ENCODE measurements around the gene LIPE.

LIPE gene, protein sequence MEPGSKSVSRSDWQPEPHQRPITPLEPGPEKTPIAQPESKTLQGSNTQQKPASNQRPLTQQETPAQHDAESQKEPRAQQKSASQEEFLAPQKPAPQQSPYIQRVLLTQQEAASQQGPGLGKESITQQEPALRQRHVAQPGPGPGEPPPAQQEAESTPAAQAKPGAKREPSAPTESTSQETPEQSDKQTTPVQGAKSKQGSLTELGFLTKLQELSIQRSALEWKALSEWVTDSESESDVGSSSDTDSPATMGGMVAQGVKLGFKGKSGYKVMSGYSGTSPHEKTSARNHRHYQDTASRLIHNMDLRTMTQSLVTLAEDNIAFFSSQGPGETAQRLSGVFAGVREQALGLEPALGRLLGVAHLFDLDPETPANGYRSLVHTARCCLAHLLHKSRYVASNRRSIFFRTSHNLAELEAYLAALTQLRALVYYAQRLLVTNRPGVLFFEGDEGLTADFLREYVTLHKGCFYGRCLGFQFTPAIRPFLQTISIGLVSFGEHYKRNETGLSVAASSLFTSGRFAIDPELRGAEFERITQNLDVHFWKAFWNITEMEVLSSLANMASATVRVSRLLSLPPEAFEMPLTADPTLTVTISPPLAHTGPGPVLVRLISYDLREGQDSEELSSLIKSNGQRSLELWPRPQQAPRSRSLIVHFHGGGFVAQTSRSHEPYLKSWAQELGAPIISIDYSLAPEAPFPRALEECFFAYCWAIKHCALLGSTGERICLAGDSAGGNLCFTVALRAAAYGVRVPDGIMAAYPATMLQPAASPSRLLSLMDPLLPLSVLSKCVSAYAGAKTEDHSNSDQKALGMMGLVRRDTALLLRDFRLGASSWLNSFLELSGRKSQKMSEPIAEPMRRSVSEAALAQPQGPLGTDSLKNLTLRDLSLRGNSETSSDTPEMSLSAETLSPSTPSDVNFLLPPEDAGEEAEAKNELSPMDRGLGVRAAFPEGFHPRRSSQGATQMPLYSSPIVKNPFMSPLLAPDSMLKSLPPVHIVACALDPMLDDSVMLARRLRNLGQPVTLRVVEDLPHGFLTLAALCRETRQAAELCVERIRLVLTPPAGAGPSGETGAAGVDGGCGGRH

GRCh38 chr19:42427313-42427712 lies at the start of gene LIPE:
Gene LIPE, minus strand, starts transcription at chr19:42427388. Its CDS starts 239 bp downstream, at chr19:42427149.
- in situ Hi-C loops (cut with HindIII; ENCODE audit: low sequenced_read_pairs), result no loop called here
- H3K4me3 ChIP-seq (ENCODE audit: low read depth, low read length), result no peak within 1 kb of the TSS
- no peak for DNase-seq (ENCODE audit: low read depth, low spot score)
- no peak for TF ChIP-seq CTCF (IDR thresholded peaks at IDR 0.05; ENCODE audit: low read depth, low read length)

DNA sequence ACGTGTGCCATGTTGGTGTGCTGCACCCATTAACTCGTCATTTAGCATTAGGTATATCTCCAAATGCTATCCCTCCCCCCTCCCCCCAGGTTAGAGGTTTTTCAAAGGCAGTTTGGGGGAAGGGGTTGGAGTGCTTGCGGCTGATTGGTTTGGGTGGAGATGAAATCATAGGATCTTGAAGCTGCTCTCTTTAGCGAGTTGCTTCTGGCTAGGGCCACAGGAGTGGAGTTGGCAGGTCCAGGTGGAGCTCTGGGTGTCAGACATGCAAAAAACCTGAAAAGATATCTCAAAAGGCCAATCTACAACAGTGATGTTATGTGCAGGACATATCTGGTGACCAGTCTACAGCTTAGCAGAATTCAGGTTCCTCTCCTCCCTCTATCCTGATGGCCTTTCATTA lies 48.2 kb upstream of the LIPE start:
- in situ Hi-C loops (cut with HindIII; ENCODE audit: low sequenced_read_pairs), result no loop called here
- TF ChIP-seq CTCF (IDR thresholded peaks at IDR 0.05; ENCODE audit: low read depth, low read length), result no peak
- DNase-seq (ENCODE audit: low read depth, low spot score), result no peak
- no peak overlapping the region for H3K4me3 ChIP-seq (ENCODE audit: low read depth, low read length)

DNA sequence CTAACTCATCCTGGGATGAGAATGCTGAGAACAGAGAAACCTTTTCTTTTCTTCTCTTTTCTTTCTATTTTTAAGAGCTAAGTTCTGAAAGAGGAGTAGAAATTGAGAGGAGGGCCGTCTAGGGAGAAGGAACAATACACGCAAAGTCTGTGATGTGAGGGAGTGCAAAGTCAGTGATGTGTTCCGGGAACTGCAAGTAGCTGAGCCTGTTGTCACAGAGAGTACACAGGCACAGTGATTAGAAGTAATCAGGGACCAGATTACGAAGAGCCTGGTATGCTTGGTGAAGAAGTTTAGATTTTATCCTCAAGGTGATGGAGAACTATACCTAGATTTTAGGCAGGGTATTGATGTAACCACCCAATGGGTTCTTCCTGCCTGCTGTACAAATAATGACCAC lies 47.6 kb upstream of the LIPE start:
- TF ChIP-seq CTCF (IDR thresholded peaks at IDR 0.05; ENCODE audit: low read depth, low read length), result no peak
- no peak overlapping the region for H3K4me3 ChIP-seq (ENCODE audit: low read depth, low read length)
- DNase-seq (ENCODE audit: low read depth, low spot score), result no peak
- in situ Hi-C loops (cut with HindIII; ENCODE audit: low sequenced_read_pairs), result no loop called here

DNA sequence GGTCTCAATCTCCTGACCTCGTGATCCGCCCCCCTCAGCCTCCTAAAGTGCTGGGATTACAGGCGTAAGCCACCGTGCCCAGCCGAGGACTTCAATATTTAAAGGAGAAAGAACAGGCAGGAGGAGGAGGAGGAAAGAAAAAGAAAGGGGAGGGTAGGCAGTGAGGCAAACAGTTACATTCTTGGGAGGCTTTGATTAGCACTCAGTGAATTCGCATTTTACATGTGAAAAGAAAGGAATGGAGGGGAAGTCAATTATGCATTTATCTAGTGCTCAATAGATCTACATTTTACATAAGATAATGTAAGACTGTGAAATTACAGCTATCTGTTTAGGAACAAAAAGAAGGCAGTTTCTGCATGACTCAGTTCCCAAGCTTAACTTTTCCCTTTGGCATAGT lies 46.5 kb upstream of the LIPE start:
- no peak for DNase-seq (ENCODE audit: low read depth, low spot score)

GRCh38 chr19:42472402-42473147 lies 45.4 kb upstream of the LIPE start:
- TF ChIP-seq CTCF (IDR thresholded peaks at IDR 0.05; ENCODE audit: low read depth, low read length), result no peak
- no peak overlapping the region for H3K4me3 ChIP-seq (ENCODE audit: low read depth, low read length)
- in situ Hi-C loops (cut with HindIII; ENCODE audit: low sequenced_read_pairs), result no loop called here
- no peak for DNase-seq (ENCODE audit: low read depth, low spot score)

More for the DNA sequence above, 46.5 kb upstream of the LIPE start:
- no peak for TF ChIP-seq CTCF (IDR thresholded peaks at IDR 0.05; ENCODE audit: low read depth, low read length)
- in situ Hi-C loops (cut with HindIII; ENCODE audit: low sequenced_read_pairs), result no loop called here
- no peak overlapping the region for H3K4me3 ChIP-seq (ENCODE audit: low read depth, low read length)

Measured in astrocyte of the spinal cord (primary cell).